CD4-positive, alpha-beta T cell treated with Interleukin-10 for 1 hour (primary cell): Measurements from ENCODE around the gene KRT75.

Experiments used
- DNase-seq: peaks from one replicate; pipeline ENCODE4 v3.0.0-alpha.2; 2020

KRT75 gene

DNA sequence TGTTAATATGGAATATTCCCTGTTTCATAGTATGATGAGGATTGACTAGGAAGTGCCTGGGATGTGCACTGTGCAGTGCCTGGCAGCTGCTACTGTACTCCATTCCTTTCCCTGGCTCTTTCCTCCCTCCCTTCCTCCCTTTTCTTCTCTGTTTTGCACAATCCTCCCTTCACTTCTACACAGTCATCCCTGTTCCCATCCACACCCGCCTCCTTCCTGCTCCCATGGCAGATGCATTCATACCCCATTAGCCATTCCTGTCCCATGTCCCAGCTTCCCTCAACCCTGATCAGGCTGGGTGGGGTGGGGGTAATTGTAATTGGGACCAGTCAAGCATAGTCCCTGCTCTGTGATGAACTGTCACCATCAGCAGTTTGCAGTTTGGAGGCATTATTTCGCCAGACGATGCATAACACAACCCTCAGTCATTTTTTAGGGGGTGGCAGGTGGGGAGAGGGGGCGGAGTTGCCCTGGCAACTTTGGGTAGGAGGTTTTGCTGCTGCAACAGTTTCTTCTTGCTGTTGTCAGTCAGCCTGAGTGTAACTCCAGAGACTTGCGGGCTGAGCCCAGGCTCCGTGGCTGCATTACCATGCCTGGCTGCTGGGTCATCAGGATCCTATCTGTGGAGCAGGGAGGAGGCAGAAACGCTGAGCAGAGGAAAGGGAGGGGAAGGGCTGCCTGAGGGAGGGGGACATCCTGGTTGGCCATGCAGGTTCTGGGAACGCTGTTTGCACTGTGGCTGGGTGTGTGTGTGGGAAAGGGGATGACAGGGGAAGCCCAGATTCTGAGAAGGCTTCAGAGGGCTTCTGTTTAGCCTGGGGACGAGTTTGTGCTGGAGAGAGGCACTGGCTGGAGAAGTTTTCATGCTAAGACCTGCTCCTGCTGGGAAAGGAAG is 44.6 kb downstream of the KRT75 start:
- DNase-seq = no peak

DNA sequence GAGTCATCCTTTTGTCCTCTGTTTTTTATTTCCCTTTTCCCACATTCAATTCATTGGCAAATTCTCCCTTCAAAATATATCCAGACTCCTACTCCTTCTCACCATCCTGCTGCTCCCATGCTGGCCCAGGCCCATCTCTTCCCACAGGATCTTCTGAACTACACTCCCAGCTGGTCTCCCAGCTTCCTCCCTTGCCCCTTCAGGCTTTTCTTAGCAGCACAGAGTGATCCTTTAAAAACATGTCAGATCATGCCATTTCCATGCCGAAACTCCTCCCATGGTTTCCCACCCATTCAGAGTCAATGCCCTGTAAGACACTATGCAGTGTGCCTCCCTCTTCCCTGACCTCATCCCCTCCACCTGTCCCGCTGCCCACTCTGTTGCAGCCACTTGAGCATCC is 46.3 kb downstream of the KRT75 start:
- no peak for DNase-seq

DNA sequence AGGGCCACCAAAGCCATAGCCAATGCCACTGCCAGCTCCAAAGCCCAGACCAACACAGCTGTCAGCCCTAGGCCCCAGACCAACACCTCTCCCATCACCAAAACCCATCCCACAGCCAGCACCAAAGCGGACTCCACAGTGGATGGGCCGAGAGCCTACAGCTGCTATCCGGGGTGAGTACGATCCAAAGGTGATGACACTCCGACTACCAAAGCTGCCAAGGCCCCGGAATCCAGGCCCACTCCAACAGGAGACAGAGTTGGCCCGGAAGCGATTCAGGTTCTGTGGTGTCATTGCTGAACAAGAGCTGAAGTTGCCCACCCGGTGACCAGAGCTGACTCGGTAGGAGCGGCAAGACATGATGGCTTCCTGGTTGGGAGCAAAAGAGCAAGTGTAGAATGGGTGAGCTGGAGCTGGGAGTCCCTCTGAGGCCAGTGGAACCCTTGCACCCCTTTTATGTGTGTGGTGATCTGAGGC is 48.9 kb downstream of the KRT75 start, which contains the start of gene KRT84:
Gene KRT84 (minus strand): TSS at position 427 of the 477 bp plus-strand sequence. CDS start 67 bp downstream, at position 360.
- DNase-seq = no peak

DNA sequence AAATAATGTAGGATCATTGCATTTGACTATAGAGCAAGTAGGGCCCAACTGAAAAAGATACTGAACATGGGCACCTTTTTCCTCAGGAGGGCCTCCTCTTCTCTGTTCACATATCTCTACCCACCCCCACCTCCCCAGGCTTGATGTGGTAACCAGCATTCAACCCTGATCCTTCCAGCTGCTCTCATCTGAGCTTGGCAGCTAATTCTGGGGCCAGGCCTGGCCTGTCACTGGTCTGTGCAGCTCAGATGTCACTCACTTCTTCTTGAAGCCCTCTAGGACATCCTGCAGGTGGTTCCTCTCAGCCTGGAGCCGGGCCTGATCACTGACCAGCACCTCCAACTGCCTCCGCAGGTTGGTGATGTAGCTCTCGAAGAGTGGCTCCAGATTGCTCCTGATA is 50.8 kb downstream of the KRT75 start:
- DNase-seq = no peak

DNA sequence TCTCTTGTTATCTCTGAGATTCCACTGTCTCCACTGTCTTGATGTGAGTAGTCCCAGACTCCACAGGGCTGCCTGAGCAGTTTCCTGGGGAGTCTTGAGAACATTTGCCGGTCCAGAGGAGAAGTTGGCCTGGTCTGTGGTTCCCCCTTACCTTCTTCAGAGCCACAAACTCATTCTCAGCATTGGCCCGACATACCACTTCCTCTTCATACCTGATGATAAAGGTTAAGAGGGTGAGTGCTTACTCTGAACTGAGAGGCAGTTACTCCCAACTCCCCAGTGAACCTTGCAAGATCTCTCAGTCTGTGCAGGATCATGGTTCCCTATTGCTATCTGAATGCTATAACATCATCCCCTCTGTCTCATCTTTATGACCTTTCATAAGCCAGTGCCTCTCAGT is 51.3 kb downstream of the KRT75 start:
- DNase-seq = no peak

DNA sequence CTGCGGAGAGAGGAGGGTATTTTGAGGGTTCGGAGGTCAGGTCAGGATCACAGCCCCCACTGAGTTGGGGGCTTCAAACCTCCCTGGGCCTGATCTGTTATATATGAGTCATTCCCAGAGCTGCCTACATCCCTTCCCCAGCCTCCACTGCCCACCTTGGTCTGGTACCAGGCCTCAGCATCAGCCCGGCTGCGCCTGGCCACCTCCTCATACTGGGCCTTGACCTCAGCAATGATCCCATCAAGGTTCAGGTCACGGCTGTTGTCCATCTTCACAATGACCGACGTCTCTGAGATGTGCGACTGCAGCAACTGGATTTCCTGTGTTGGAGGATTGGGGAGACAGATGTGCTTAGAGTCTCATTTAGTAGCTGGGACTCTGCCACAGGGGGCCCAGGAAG is 53.0 kb downstream of the KRT75 start:
- no peak for DNase-seq

DNA sequence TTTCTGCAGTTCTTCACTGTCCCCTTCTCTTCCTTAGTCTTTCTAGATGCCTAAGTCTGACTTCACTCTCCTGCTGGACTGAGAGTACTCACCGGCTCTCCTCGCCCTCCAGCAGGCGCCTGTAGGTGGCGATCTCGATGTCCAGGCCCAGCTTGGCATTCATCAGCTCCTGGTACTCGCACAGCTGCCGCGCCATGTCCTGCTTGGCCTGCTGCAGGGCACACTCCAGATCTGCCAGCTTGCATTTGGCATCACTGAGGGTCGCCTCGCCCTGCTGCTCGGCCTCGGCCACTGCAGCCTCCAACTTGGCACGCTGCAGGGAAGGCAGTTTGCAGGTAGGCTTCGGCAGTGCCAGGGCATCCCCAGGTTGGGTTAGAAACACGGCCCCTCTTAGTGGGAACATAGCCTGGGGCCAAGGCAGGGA is 53.9 kb downstream of the KRT75 start:
- DNase-seq = no peak

DNA sequence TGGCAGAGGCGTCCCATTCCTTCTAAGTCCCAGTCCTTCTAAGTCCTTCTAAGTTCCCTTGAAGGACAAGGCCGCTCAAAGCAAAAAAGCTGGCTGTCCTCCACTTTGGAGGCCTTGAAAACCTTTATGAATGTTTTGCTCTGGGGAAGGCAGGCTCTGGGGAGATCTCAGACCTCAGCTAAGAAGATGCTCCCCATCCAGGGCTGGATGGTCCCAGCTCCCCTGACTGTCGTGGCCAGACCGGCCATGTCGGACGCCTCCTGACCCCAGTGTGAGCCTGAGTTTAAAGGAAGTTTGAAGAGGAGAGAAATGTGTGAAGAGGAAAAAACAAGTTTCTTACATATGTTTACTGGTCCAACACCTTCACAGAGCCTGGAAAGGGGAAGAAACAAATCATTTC is 54.6 kb downstream of the KRT75 start:
- no peak for DNase-seq

DNA sequence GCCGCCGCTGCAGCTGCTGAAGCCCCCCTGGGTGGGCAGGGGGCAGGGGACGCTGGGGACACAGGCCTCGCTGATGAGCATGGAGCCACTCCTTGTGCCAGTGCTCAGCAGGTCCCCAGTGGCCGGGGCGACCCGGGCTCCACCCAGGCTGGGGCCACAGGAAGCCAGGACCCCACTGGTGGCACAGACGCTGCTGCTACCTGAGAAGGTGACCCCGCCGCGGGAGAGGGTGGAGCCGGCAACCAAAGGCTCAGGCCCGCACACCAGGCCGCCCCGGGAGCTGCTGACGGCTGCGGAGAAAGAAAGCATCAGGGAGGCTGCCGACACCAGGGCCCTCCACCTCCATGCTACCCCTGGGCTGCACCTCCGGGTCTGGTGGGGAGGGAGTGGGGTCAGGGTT is 56.1 kb downstream of the KRT75 start:
- no peak for DNase-seq

DNA sequence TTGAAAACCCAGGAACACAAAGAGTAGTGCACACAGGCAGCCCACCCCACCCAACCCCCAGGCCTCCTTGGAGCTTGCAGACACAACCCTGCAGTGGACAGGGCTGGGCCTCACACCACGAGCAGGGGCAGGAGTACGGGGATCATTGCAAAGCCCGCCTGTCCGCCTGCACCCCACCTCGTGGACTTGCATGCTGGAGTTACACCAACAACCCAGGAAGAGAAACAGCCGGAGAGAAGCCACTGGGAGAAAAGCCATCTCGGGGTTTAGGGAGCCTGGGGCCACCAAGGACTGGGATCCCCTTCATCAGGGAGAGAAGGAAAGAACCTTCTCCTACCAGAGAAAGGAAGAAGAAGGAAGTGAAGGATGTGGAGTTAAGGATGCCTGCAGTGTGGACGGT is 56.9 kb downstream of the KRT75 start:
- DNase-seq = no peak
